SJCRH30 (cell line): ENCODE measurements around the gene NNT. TPM values are rescaled to one million over a fixed set of nuclear protein-coding genes. Genes with fewer than 3 reads are reported as not detected.
"Not testable (repeated sequence)": the region's sequence is repeated elsewhere in the genome, so short reads cannot be mapped to it uniquely, and the experiment has no call there.

ENCODE experiments used
- DNase-seq, 2 experiments: peaks; one replicate each; pipeline ENCODE4 v3.0.0-alpha.2; 2015 to 2020
- H3K27ac ChIP-seq: fragments of 250-450 bp; sonication (Bioruptor Pico); 2 replicates; pipeline ENCODE4 v1.5.1; 2020; ENCODE audit warnings: mild to moderate bottlenecking, moderate library complexity
- H3K27me3 ChIP-seq: fragments of 250-450 bp; sonication (Bioruptor Pico); 2 replicates; pipeline ENCODE4 v1.5.1; 2020; ENCODE audit warnings: mild to moderate bottlenecking, moderate library complexity
- H3K36me3 ChIP-seq: fragments of 250-450 bp; sonication (Bioruptor Pico); 2 replicates; pipeline ENCODE4 v1.5.1; 2020; ENCODE audit warnings: mild to moderate bottlenecking, moderate library complexity
- H3K4me1 ChIP-seq: fragments of 250-450 bp; sonication (Bioruptor Pico); 2 replicates; pipeline ENCODE4 v1.5.1; 2020; ENCODE audit warnings: mild to moderate bottlenecking, moderate library complexity
- H3K4me3 ChIP-seq: fragments of 250-450 bp; sonication (Bioruptor Pico); 2 replicates; pipeline ENCODE4 v1.5.1; 2020; ENCODE audit warnings: mild to moderate bottlenecking, moderate library complexity
- H3K9me3 ChIP-seq: fragments of 250-450 bp; sonication (Bioruptor Pico); replicated peaks from 2 replicates; pipeline ENCODE4 v1.5.1; 2020; ENCODE audit warnings: mild to moderate bottlenecking, moderate library complexity
- total RNA-seq: library from RNA; depleted of rRNA; stranded (reverse); fragments of >200 nt; shearing (Covaris generic); gene quantifications from 2 replicates; pipeline ENCODE4 v1.2.3, GENCODE V29; 2014; rRNA removed

NNT gene
- total RNA-seq, result 122 and 130 TPM in 2 replicates

DNA sequence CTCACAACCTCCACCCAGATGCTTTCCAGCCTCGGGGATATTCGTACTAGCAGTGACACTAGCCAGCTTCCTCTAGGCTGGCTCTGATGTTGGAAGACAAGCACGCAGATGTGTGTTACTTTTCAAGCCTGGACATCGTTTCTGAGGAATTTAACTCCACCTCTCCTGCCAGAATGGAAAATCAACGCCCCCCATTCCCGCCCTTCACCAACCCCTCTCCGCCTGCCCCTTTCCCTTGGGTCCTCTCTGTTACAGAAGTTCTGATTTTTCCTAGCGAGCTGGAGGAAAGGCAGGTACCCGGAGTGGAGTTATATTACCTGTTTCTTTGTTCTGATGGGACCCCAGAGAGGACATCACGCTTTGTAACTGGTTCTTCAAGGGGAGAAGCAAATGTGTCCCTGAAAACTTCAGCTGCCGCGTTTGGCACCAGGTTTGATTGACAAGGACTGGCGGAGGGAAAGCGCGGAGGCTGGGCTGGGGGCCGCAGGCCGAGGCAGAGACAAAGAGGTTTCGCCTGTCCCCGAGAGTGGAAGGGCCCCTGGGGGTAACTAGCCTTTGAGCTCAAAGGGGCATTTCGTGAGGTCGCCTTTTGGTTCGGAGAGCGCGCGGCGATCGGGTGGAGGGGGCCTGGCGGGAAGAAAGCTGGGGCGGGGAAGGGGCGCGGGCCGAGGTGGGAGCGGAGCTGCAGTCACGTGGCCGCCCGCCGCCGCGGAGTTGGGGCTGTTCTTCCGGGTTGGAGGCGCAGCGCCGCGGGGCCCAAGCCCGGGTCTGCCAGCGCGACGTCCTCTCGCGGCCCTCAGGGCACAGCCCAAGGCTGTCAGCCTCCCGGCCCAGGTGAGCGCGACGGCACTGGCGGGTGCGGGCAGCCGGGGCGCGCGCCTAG is at the start of gene NNT:
Gene NNT (plus strand): TSS at position 720 of the 883 bp plus-strand sequence. CDS start 6,016 bp downstream, outside the sequence.
- peak; percentile 86 to 88 for DNase-seq
- Histone ChIP-seq H3K27me3 (no peaks in the 10 kb centered on the region), H3K9me3 (no peaks in the 10 kb centered on the region), H3K4me3 (peak within 1 kb of the TSS; percentile 90), H3K36me3 (peaks cover 2% of the 10 kb centered on the region), H3K27ac (peak within 1 kb of the TSS; percentile 98), H3K4me1 (peaks cover 15% of the 10 kb centered on the region)

DNA sequence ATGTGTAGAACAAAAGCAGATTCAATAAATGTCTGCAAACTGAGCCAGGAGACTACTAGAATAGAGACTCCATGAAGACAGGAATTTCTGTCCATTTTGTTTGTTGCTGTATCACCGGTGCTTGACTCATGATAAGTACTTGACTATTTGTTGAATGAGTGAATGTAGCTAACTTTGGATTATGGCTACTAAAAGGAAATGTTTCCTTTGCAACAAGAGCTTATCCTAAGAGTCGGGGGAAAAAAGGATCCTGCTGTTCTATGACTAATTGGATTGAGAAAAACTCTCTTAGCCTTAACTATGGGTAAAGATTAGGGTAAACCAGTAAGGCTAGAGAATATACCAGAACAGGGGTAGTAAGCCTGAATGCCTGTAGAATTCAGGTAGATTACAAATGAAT is 49.6 kb upstream of the NNT start:
- peaks cover 8% of the 10 kb centered on the region for H3K4me1 ChIP-seq
- peaks cover 68% of the 10 kb centered on the region for H3K36me3 ChIP-seq
- DNase-seq, result no peak
- no peaks in the 10 kb centered on the region for H3K9me3 ChIP-seq
- H3K27ac ChIP-seq, result no peak overlapping the region
- H3K27me3 ChIP-seq, result no peaks in the 10 kb centered on the region
- no peak overlapping the region for H3K4me3 ChIP-seq

DNA sequence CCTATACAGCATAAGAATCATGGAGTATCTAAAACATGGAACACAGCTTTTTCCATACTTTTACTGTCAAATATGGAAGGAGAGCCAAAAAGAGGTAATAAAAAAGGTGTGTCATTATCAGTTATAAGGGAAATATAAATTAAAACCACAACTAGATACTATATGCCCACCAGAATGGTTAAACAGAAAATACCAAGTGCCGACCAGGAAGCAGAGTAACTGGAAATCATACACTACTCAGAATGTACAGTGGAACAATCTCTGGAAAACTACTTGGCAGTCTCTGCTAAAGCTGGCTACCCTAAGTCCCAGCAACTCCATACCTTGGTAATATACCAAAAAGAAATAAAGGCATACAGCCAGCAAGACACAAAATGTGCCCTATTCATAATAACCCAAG is 48.5 kb upstream of the NNT start:
- no peaks in the 10 kb centered on the region for H3K27me3 ChIP-seq
- no peaks in the 10 kb centered on the region for H3K9me3 ChIP-seq
- no peak overlapping the region for H3K4me3 ChIP-seq
- no peak for DNase-seq
- H3K27ac ChIP-seq, result no peak overlapping the region
- peaks cover 8% of the 10 kb centered on the region for H3K4me1 ChIP-seq
- H3K36me3 ChIP-seq, result peaks cover 56% of the 10 kb centered on the region

DNA sequence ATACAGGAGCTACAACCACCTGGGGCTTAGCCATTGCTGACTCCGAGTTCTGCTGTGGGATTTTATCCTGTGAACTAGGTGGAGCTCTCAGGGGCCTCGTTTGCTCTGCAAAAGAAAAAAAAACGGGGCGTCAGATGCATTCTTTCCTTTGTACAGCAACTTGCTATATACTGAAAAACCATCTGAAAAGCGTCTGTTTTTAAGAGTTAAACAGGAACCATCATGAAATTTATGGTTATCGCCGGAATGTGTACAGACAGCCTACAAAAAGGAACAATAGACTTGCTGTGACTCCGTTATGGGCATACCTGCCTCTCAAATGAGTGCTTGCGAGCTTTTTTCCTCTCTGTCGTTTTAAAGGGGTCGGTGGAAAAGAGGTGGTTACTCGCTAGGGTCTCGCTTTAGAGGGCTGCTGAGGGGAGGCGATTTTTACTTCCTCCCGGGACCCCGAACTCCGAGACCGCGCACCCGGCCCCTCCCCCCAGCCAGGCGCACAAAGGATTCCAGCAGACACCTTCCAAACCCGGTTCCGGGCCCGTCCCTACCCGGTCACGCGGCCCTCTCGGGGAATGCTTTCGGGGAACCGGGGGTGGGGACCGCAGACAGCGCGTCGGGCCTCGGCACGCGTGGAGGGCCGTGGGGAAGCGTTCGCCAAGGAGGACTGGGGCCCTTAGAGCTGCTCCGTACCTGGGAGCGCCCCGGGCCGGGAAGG is 46.9 kb upstream of the NNT start:
- H3K36me3 ChIP-seq, result peaks cover 44% of the 10 kb centered on the region
- DNase-seq, result peak; percentile 61 to 63
- no peaks in the 10 kb centered on the region for H3K9me3 ChIP-seq
- no peaks in the 10 kb centered on the region for H3K27me3 ChIP-seq
- peak overlapping the region; percentile 96 for H3K4me3 ChIP-seq
- peaks cover 8% of the 10 kb centered on the region for H3K4me1 ChIP-seq
- H3K27ac ChIP-seq, result peak overlapping the region; percentile 86

DNA sequence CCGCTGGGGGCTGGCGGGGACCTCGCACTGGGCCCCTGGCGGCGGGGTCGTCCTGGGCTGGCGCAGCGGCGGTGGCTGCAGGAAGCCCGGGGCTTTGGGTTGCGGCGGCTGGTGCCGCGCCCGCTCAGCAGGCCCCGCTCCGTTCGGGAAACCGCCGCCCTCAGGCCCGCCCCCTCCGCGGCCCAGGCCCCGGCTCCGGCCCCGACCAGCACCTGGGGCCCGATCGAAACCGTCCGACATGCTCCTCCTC is 46.4 kb upstream of the NNT start:
- not testable (repeated sequence) for H3K9me3 ChIP-seq, DNase-seq, H3K27me3 ChIP-seq
- Histone ChIP-seq H3K27ac (peak overlapping the region; percentile 86), H3K4me3 (peak overlapping the region; percentile 96), H3K4me1 (peaks cover 12% of the 10 kb centered on the region), H3K36me3 (peaks cover 39% of the 10 kb centered on the region)

DNA sequence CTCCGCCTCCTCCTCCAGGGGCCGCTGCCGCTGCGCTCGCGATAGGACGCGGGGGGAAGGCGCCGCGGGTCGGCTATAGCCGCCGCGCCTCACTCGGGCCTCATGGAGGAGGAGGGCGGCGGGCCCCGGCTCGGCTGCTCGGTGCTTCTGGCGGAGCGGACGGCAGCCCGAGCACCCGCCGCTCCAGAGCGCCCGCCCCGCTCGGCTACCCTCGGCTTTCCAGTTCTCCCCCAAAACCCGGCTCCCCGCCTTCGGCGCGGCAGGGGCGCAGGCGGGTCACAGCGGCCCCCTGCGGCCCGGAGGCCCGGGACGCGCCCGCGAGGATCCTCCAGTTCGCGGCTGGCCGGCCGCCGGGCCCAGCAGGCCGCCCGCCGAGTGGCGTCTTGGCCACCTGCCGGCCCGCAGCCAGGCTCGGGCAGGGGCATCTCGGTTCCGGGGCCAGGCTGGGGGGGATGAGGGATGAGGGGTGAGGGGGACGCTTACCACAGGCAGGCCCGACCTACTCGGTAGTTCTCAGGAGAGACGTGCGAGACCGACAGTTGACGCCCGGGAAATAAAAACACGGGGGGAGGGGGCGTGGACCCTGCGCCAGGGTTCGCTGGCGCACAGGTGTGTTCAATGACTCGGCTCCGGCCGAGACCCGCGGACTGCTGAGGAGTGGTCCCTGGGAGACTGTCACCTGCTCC is 46.0 kb upstream of the NNT start, which contains the start of gene PAIP1:
Gene PAIP1 (minus strand): TSS at position 221 of the 686 bp plus-strand sequence. CDS start 231 bp downstream, outside the sequence.
- Histone ChIP-seq H3K36me3 (peaks cover 34% of the 10 kb centered on the region), H3K27ac (peak within 1 kb of the TSS; percentile 86), H3K4me1 (peaks cover 12% of the 10 kb centered on the region), H3K27me3 (no peaks in the 10 kb centered on the region), H3K4me3 (peak within 1 kb of the TSS; percentile 96), H3K9me3 (no peaks in the 10 kb centered on the region)
- peak; percentile 83 to 85 for DNase-seq

DNA sequence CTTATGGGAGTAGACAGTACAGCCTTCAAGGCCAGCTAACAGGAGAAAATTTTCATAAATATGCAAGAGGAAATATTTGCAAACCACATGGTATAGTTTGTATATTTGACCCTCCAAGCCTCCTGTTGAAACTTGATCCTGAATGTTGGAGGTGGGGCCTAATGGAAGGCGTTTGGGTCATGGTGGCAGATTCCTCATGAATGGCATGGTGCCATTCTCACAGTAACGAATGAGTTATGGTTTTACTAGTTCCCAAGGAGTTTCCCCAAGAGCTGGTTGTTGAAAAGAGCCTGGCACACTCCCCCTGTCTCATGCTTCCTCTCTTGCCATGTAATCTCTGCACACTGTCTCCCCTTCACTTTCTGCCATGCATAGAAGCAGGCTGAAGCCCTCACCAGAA is 42.9 kb upstream of the NNT start:
- Histone ChIP-seq H3K27me3 (no peaks in the 10 kb centered on the region), H3K4me3 (no peak overlapping the region), H3K27ac (no peak overlapping the region), H3K4me1 (peaks cover 8% of the 10 kb centered on the region), H3K36me3 (peaks cover 5% of the 10 kb centered on the region; the same call in 1 of the 2 replicates), H3K9me3 (no peaks in the 10 kb centered on the region)
- peak in 1 of 2 experiments; percentile 27 for DNase-seq

DNA sequence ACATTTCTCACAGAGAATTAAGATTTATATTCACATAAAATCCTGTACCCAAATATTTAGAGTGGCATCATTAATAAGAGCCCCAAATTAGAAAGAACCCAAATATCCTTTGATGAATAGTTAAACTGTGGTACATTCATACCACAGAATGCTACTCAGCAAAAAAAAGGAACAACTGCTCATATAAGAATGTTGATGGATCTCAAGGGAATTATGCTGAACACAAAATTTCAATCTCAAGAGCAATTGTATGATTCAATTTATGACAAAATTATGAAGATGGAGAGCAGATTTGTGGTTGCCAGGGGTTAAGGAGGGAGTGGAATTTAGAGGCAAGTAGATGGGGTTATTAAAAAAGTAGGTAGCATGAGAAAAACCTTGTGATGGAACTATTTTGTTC is 41.6 kb upstream of the NNT start:
- H3K27me3 ChIP-seq, result no peaks in the 10 kb centered on the region
- no peaks in the 10 kb centered on the region for H3K36me3 ChIP-seq
- no peak overlapping the region for H3K27ac ChIP-seq
- H3K4me1 ChIP-seq, result peaks cover 4% of the 10 kb centered on the region; the same call in 1 of the 2 replicates
- no peak for DNase-seq
- H3K9me3 ChIP-seq, result no peaks in the 10 kb centered on the region
- no peak overlapping the region for H3K4me3 ChIP-seq

DNA sequence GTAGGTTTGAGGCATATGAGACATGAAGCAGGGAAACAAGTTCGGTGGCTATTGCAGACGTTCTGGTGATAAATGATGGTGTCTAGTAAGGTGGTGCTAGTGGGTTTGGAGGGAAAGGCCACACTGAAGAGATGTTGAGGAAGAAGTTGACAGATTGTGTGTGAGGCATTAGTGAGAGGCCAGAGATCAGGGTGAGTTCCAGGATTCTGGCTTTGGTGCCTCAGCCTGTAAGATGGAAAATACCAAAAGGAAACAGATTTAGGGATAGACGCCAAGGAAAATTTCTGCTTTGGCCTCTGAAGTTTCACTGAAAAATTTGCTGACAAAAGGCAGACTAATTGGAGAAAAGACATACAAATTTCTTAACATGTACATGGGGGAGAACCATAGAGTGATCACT is 39.7 kb upstream of the NNT start:
- no peaks in the 10 kb centered on the region for H3K36me3 ChIP-seq
- H3K27me3 ChIP-seq, result no peaks in the 10 kb centered on the region
- no peaks in the 10 kb centered on the region for H3K9me3 ChIP-seq
- H3K4me3 ChIP-seq, result no peak overlapping the region
- no peak for DNase-seq
- H3K4me1 ChIP-seq, result peaks cover 4% of the 10 kb centered on the region; the same call in 1 of the 2 replicates
- no peak overlapping the region for H3K27ac ChIP-seq

DNA sequence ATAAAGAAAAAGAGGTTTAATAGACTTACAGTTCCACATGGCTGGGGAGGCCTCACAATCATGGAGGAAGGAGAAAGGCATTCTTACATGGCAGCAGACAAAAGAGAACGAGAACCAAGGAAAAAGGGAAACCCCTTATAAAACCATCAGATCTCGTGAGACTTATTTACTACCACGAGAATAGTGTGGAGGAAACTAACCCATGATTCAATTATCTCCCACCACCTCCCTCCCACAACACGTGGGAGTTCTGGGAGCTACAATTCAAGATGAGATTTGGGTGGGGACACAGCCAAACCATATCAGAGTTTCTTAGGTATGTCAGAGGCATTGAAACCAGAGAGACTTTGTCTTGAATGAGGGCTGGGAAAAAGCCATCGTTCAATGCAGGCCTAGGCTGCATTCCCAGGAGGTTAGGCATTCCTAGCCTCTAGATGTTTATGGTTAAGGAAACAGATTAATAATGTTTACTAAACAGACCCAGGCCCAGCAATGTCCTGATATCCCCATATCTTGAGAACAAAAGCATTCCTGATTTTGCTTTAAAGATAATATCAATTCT is 38.6 kb upstream of the NNT start:
- H3K4me1 ChIP-seq, result peaks cover 8% of the 10 kb centered on the region; the same call in 1 of the 2 replicates
- H3K9me3 ChIP-seq, result no peaks in the 10 kb centered on the region
- no peaks in the 10 kb centered on the region for H3K36me3 ChIP-seq
- no peak overlapping the region for H3K4me3 ChIP-seq
- no peak for DNase-seq
- no peak overlapping the region for H3K27ac ChIP-seq
- H3K27me3 ChIP-seq, result no peaks in the 10 kb centered on the region

DNA sequence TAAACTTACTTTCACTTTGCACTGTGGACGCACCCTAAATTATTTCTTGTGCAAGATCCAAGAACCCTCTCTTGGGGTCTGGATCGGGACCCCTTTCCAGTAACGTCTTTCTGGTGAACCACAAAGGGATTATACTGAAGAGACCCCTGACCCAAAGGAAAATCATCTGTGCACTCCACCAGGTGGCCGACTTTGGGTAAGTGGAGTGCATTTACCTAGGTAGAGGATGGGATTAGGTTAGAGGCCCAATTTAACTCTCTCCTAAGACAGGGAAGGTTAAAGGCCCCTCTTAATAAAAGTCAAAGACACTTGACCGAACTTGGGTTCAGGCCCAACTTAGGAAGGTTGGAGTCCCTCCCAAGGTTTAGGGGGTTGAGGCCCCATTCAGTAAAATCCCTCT is 37.9 kb upstream of the NNT start:
- no peaks in the 10 kb centered on the region for H3K9me3 ChIP-seq
- no peaks in the 10 kb centered on the region for H3K27me3 ChIP-seq
- H3K4me3 ChIP-seq, result no peak overlapping the region
- no peak overlapping the region for H3K27ac ChIP-seq
- no peak for DNase-seq
- H3K36me3 ChIP-seq, result no peaks in the 10 kb centered on the region
- H3K4me1 ChIP-seq, result peaks cover 10% of the 10 kb centered on the region; the same call in 1 of the 2 replicates

DNA sequence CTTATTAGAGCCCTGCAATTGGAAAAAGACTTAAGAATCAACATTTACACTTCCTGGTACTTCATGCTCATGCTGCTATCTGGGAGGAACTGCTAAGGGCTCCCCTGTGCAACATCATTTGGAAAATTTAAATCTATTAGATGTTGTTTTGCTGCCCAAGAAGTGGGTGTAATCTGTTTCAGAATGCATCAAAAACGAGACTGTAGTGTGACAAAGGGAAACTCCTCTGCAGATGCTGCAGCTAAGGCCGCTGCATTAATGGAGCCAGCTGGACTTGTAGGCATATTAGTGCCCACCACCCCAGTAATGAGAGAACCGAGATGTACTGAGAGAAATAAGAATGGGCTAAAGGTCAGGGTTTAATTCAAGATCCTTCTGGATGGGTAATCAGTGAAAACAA is 35.0 kb upstream of the NNT start:
- DNase-seq, result no peak
- no peak overlapping the region for H3K4me3 ChIP-seq
- H3K27me3 ChIP-seq, result no peaks in the 10 kb centered on the region
- no peaks in the 10 kb centered on the region for H3K9me3 ChIP-seq
- H3K27ac ChIP-seq, result no peak overlapping the region
- no peaks in the 10 kb centered on the region for H3K36me3 ChIP-seq
- 0 out of 2 replicates have a peak, but pooled peaks cover 6% of the 10 kb centered on the region for H3K4me1 ChIP-seq

DNA sequence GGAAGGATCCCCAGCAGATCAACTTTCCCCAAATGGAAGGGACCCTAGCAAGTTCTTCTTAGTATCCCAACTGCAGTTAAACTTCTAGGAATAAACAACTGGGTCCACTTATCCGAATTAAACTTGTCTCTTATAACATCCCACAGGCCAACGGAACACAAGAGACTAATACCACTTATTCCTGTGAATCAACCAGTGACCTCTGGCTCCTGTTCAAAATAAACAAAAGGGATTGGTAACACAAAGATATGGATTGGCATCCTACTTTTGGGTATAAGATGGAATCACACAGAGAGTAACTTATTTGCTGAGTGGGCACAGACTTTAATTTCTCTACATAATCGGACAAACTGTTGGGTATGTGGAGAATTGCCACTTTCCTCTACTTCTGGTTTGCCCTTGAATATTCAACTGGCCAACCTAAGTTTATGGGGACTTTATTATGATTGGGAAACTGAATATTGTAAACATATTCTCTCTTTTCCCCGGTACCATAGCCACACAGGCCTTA is 33.7 kb upstream of the NNT start:
- H3K36me3 ChIP-seq, result no peaks in the 10 kb centered on the region
- no peak overlapping the region for H3K4me3 ChIP-seq
- H3K27ac ChIP-seq, result no peak overlapping the region
- 0 out of 2 replicates have a peak, but pooled peaks cover 6% of the 10 kb centered on the region for H3K4me1 ChIP-seq
- DNase-seq, result peak in 1 of 2 experiments; percentile 25
- H3K27me3 ChIP-seq, result no peaks in the 10 kb centered on the region
- H3K9me3 ChIP-seq, result no peaks in the 10 kb centered on the region

DNA sequence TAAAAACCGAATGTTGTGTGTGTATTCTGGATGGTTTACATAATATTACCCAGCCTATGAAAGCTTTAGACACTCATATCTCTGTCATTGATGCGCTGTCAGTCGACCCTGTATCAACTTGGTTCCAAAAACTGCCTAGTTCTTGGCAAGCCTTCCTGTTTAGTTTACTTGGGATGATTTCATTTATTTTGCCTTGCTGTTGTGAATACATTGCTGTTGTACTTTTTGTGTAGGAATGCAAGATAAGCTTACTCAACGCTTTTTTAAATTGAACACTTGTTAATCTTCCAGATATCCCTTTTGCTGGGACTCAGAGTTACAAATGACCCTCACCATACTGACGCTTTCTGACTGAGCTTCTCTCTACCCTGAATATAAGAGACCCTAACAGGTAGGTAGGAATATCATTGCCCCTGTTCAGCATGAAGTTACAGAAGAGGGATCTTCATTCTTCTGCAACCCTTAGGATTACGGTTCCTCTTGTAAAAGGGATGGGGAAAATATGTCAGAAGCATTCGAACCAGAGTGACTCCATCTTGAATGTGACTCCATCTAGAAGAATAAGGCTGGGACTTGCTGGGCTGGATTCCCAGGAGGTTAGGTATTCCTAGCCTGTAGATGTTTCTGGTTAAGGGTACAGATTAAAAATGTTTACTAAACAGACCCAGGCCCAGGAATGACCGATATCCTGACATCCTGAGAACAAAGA is 32.4 kb upstream of the NNT start:
- H3K9me3 ChIP-seq, result no peaks in the 10 kb centered on the region
- H3K27ac ChIP-seq, result no peak overlapping the region
- H3K4me3 ChIP-seq, result no peak overlapping the region
- H3K36me3 ChIP-seq, result peaks cover 6% of the 10 kb centered on the region; the same call in 1 of the 2 replicates
- no peaks in the 10 kb centered on the region for H3K27me3 ChIP-seq
- DNase-seq, result no peak
- 0 out of 2 replicates have a peak, but pooled peaks cover 6% of the 10 kb centered on the region for H3K4me1 ChIP-seq
